GM19463 (cell line): Measurements from ENCODE around the gene TTLL6.

Source experiments
- ATAC-seq: cut with Tn5 transposase; IDR thresholded peaks from one replicate; pipeline ENCODE4 v1.9.1; 2021; ENCODE audit warnings: mild to moderate bottlenecking, moderate library complexity; ENCODE audit not compliant: unreplicated experiment

Gene TTLL6

DNA sequence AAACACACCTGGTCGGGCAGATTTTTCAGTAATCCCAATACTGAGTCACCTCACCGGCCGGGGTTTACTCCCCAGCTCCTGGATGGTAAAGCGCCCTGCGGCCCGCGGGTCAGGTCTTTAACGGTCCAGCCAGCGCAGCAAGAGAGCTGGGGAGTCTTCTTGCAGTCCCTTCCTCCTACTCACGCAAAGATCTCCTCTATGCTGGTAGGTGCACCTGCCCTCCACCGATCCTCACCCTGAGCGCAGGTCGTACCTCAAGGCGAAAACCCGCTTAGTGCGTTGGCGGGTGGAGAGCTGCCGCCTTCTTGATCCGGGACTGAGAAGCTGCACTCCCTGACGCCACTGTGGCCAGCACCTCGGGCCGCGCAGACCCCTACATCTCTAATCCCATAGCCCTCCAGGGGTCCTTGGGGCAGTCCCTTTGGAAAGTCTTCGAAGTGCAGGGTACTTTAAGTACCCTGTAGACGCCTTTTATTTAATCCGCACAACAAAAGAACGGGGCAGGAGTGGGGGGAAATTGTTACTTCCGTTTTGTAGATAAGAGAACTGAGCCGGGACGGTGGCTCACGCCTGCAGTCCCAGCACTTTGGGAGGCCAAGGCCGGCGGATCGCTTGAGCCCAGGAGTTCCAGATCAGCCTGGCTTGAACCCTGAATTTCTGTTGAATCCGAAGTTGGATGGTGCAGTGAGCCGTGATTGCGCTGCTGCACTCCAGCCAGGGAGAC lies 78.1 kb downstream of the TTLL6 start:
- no peak for ATAC-seq

DNA sequence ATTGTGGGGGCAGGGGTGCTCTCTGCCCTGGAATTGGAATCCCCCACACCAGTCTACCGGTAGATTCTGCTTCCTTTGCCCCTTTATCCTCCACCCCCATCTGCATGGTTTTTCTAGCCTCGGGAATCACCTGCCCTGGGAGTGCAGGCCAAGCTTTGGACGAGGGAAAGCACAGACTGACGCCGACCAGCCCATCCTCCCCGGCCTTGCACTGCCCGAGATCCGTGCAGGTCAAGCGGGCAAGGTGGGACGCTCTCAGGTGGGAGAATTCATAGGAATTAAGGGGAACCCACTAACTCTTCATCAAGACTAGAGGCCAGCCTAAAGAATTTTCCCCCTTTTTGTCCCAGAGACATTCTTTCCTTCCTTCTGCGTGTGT lies 78.6 kb downstream of the TTLL6 start:
- no peak for ATAC-seq

DNA sequence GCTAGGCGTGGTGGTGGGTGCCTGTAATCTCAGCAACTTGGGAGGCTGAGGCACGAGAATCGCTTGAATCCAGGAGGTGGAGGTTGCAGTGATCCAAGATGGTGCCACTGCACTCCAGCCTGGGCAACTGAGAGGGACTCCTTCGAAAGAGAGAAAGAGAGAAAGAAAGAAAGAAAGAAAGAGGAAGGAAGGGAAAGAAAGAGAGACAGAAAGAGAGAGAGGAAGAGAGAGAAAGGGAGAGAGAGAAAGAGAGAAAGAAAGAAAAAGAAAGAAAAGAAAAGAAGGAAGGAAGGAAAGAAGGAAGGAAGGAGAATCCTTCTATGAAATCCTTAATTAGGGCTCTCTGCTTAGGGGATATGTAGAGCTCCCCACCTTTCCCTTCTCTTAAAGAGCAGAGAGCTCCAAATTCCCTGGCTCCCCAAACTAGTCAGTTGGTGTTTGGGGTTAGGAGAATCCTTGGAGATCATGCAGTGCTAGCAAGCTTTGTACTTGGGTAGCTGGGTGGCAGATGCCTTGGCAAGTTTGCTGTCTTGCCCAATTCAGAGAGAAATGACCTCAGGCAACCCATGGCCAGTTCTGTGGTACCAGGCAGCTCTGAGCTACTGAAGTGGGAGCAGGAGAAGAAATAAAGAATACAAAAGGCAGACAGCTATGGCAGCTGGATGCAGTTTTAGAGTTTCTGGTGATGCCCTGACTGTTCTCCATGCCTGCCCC lies 79.5 kb downstream of the TTLL6 start:
- ATAC-seq = no peak

DNA sequence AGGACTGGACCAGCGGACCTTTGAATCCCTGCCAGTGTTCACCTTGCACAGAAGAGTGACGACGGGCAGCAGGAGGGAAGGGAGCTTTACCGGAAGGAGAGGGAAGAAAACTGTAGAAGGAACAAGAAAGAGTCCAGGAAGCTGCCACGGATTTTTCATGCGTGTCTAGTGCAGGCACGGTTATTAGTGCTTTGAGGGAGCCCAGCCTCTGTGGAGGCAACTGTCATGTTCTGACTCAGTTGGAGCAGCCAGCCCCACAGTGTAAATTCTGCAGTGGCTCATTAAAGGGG lies 82.0 kb downstream of the TTLL6 start:
- ATAC-seq = no peak

DNA sequence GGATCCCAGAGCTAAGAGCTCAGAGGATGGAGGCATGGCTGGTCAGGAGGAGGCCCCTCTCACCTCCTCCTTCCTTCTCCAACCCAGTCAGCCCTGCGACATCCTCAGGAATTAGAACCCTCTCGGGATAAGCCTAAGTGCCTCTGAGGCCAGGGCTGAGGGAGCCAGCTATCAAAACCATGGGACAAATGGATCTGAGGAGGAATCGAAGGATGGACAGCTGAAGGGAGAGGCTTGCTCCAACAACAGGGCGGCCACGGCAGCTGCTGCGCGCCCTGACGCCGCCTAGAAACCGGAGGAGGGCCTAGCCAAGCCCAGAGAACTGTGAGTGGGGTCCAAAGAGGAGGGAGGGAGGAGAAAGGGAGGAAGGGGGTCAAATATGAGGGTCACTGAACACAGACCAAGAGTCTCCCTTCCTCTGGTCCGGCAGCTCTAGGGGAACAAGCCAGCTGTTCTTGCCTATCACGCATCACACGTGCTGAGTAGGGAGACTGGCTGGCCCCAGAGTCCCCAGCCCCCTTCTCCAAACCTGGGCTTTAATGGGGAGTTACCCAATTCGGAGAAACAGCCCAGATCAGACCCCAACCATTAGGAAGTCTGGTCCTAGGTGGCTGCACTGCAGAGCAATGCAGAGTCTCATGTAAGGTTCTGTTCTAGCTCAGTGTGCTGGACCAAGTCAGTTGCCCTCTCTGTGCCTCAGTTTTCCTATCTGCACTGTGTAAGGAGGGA lies 82.5 kb downstream of the TTLL6 start:
- ATAC-seq = no peak

DNA sequence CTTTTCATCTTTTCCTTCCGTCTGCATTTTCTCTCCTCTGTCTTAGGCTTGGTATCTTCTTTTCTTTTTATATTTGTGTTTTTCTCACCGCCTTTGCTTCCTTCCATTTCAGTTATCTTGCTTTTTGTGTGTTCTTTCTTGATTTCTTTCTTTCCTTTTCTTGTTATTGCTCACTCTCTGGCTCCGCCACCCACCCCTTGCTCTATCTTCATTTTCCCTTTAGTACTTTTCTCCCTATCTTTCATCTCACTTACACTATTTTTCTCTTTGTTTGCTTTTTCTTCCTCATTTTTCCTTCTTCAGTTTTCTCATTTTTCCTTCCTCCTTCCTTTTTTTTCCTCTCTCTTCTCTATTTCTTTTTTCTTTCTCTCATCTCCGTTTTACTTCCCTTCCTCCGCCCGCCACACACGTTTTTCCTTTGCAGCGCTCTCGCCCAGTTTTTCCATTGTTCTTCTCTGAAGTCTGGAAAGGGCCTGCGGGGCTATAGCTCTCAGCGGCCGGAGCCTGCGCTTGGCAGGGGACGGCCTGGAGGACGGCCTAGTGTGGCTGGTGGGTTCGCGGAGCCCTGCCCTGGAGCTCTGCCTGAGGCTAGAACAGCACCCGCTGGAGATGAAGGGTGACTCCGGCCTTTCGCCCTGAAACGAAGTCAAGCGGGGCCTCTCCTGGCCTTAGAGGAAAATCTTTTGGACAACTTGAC lies 83.2 kb downstream of the TTLL6 start:
- no peak for ATAC-seq

DNA sequence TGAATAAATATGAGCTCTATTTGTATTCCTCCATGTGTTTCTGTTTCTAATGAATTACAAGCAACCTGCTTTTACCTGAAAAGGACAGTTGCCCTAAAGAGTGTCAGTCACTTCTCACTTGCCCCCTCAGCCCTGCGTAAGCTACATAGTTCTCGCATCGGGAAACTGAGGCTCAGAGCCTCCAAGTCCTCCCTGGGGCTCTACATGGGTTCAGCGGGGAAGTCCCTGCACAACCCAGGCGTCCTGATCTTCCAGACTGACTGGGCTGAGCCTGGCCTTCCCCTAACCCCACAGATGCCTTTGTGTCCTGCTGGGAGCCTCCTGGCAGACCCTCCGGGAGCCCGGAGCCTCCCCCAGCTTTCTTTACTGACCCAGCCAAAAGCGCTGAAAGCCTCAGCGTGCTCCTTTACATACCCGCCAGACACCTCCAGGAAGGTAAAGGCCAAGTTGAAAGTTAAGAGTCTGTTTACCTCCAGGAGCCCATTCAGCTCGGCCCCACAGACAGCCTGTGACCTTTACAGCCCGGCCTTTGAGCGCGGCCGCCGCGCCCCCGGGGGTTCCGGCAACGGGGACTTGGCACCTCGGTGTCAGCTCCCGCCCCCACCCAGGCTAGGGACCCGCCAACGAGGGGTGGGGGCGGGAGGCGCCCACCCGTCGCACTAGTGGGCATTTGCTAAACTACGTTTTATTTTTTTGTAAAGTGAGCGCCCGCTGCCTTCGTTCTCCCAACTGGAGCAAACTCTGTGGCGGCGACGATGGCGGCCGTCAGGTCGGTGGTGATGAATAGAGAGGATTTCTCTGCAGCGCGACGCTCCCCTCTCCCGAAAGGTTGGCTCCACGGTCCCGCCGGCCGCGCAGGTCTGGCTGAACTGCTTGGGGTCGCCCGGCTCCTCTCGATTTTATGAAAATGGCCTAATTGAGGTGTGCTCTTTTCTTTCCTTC lies 84.1 kb downstream of the TTLL6 start:
- no peak for ATAC-seq

DNA sequence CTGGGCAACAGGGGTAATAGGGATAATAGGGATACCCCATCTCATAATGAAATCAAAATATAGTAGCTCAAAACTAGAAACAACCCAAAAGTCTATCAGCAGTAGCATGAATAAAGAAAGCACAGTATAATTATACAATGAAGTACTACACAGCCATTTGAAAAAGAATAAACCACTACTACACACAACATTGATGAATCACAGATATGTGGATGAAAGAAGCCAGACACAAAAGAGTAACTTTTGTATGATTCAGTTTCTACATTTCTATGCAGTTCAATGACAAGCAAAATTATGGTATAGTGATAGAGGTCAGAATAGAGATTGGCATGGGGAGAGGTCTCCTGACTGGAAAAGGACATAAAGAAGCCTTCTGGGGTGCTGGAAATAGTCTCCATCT lies 85.7 kb downstream of the TTLL6 start:
- no peak for ATAC-seq

DNA sequence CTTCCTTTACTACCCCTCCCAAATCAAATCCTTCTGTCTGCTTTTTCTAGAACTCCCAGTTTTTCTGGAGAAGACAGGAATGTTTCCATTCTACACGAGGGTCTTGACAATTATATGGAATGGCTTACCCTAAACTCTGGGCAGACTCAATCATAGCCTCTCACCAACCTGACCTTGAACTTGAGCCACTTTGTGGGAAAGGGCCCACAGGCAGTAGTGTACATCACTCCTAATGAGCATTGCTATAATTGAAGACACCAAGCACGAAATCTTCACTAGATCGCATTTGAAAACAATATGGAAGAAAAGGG lies 86.8 kb downstream of the TTLL6 start:
- no peak for ATAC-seq

DNA sequence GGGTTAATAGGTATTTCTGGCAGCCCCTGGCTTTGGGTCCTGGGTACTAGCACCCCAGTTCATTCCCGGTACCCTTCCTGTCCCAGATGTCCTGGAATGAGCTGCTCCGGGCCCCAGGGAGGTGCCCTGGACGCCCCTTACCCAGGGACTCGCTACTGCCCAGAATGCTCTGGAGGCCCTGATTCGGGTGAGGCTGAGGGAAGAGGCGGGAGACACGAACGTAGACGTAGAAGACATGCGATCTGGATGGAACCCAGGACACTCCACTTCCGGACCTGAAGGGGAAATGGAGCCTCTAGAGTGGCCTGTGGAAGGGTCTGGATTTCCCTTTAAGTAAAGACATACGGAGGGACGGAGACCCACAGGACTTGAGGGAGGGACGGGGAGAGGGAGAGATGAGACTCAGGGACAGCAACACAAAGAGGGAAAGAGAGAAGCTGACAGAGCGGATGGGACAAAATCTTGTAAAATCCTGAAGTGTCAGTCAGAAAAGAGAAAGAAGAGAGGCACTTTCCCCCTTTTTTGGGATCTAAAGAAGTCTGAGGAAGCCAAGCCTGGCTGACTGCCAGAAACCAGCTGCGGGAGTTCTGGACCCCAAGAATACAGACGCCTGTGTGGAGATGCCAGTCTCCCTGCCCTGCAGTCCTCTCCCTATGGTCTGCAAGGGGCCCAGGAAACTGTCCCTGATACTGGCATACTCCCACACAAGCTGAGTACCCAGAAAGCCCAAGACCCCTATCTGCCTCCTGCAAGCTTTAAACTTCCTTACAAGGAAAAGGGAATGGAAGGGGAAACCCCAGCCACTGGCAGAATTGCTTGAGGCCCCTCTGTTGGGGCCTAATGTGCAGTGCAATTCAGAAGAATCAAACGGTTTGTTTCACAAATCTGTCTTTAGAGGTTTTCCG lies 87.4 kb downstream of the TTLL6 start:
- no peak for ATAC-seq

DNA sequence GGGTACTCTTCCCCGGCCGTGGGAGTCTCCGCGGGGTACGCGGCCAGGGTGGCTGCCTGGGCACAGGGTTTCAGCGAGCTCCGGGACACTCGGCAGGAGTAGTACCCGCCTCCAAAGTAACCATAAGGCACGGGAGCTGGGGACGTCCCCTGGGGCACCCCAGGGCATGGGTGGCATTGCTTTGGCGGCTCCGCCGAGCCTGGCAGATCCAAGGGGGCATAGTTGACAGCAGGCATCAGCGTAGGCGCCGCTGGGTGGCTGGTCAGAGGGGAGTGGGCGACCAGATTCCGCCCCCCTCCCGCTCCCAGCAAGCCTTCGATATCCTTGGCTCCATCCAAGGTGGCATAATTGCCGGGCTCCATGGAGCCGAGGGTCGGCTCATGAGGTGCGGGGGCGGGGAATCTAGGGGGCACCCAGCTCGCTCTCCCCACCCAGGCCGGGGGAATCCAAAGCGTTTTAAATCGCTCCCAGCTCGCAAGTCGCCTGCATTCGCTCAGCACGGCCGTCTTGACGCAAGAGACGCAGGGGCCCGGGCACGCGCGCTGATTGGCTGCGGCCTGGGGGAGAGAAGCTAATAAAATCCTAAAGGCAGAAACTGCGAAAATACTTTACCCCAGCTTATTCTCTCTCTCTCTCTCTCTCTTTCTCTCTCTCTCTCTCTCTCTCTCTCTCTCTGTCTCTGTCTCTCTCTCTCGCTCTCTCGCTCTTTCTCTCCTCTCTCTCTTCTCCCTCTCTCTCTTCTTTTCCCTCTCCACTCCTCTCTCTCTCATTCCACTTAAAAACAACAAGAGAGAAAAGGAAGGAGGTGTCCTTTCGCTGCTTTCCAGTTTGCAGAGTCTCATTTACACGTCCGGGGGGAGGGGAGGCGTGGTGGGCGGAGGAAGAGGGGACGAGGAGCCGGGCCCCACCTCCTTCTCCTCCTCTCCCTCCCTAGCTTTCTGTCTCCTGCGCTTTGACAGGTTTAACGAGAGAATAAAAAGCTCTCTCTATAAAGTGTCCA lies 88.5 kb downstream of the TTLL6 start, which contains the start of gene HOXB13:
HOXB13 (minus strand) TSS at position 519 of the 1,000 bp plus-strand sequence; CDS start at position 362, 157 bp downstream.
- ATAC-seq = no peak

DNA sequence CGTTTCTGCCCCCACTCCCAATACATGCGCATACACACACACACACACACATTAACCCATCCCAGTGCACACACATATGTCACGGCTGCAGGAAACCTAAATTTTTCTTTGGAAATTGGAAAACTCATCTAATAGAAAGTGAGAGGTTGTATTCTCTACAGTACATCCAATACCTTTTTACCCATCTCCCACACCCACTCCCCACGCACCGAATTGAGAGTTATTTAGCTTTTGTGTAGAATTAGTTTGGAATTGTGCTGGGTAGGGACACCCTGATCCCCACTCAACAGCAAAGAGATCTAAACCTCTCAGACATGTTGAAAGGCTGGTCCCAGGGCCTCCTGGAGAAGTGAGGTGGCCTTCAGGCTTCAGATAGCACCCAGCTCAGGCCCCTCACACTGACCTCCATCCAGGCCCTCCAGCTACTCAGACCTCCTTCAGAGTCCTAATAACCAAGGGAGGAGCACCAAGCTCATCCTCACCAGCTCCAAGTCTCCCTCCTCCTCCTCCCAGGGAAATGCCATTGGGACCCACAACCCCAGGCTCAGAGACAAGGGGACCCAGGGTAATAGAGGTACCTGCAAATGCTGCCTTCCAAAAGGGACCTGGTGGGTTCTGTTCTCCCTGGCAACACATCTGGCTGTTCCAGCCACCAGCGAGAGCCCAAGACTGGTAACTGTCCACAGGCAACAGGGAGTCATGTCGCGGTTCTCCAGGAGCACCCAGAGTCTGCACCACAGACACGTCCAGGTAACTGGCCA lies 89.4 kb downstream of the TTLL6 start:
- ATAC-seq = no peak

DNA sequence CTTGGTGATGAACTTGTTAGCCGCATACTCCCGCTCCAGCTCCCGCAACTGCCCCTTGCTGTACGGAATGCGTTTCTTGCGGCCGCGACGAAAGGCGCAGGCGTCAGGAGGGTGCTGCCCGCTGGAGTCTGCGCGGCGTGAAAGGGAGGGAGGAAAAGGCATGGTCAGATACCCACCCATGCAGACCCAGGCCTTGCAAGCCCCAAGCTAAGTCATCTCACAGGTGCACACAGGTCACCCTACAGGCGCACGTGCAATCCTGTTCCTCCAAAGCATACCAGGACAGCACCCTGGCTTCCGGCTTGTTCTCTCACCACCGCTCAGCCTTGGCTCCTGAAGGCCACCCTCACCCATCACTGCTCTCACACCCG lies 90.1 kb downstream of the TTLL6 start:
- ATAC-seq = no peak

DNA sequence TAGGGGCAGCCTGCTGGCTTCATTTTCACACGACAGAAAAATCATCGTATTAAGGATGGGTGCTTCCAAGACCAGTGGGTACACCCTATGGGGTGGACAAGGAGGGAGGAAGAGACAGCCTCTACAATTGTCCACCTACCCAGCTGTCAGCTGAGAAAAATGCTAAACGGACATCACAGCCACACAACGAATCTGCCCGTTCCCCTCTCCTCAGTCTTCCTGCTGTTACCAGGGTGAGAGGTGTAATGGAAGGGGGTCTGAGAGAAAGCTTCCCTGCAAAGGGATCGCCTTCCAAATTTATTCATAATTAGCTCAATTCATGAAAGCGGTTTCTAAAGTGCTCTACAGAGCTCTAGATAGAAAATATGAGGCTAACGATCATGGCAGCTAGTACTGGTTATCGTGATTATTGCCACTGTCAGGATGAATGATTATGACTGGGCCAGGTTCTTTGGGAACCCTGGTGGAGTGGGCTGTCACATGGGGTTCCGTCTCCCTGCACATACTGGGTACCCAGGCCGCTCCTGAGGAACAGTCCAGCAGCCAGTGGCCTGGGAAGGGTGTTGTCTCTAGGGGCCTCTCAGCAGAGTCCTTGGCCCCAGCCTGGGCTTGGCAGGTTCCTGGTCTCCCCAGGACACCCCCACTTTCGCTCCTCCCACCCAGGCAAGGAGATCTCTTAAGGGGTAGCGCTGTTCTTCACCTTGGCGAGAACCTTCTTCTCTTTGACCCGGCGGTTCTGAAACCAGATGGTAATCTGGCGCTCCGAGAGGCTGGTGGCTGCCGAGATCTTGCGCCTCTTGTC lies 90.7 kb downstream of the TTLL6 start:
- ATAC-seq = no peak

DNA sequence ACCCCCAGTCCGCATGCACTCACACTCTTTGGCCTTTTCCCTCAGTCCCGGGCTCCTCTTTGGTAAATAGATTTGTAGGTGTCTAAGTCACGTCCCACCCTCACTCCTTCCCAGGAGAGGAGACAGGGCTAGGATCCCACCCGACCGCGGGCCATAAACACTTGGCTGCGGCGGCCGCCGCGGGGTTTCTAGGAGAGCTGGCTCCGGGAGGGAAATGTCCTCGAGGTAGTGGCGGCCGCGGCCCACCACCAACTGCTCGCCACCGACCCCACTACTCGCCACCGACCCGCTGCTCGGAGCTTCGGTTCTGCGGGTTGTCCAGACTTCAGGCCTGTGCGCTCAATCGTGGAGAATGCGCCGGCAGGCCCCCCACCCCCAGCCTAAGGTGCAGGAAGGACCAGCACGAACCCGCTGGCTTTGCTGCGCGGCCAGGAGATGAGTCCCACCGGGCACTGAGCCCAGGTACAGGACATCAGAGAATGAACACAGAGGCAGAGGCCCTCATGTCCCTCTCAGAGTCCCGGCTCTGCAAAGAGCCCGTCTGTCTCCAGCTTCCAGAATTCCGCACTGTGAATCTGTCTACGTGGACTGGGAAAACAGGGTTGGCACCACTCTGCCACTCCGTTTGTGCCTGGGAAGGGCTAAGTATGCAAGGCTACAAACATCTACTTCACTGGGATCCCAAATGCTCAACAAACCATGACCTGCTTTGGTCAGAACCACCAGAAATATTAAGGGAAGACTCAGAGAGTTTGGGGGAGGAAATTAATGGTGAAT lies 91.6 kb downstream of the TTLL6 start:
- no peak for ATAC-seq

DNA sequence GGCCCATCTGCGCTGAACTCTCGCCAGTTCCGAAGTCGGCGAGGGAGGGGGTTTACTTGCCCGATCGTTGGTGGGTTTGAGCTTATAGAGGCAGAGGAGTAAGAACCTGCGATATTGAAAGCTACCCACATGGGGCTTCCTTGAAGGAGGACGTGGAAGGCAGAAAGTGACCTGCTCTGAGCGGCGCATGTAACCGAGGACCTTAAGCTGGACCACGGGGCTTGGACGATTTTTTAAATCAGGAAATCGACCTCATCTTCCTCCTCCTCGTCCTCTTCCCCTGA lies 92.1 kb downstream of the TTLL6 start:
- no peak for ATAC-seq
